K562 (cell line): Measurements from ENCODE around the gene PLRG1.

Source experiments
- BRCA1 ChIP-seq, 2 experiments: fragments of 450-650 bp in 1 of 2; sonication (generic) in 1 of 2; formaldehyde crosslinking in 1 of 2; IDR thresholded peaks; 2 replicates each; pipeline versions ENCODE4 v1.5.0 to v1.6.1; 2017 to 2020; ENCODE audit warnings: mild to moderate bottlenecking in 1 of 2, missing genetic modification reagents in 1 of 2
- CTCF ChIP-seq, 3 experiments: IDR thresholded peaks in 2 of 3; conservative IDR thresholded peaks in 1 of 3; 2 replicates each; pipeline ENCODE4 v1.5.1; 2011 to 2012; ENCODE audit warnings: low read length in 3 of 3, mild to moderate bottlenecking in 3 of 3, control low read depth in 2 of 3, improper control_type of control experiment in 1 of 3, inconsistent platforms in 1 of 3, low read depth in 1 of 3, mixed read lengths in 1 of 3, moderate library complexity in 1 of 3; ENCODE audit not compliant: insufficient read depth in 2 of 3
- HDAC2 ChIP-seq: fragments of 450-650 bp; IDR thresholded peaks from 2 replicates; pipeline ENCODE4 v1.6.1; 2016; ENCODE audit warnings: mild to moderate bottlenecking
- NUFIP1 ChIP-seq: fragments of 450-650 bp; IDR thresholded peaks from 2 replicates; pipeline ENCODE4 v1.6.1; 2018; ENCODE audit not compliant: partially characterized antibody
- PCBP2 ChIP-seq: fragments of 200-400 bp; formaldehyde crosslinking; IDR thresholded peaks from 2 replicates; pipeline ENCODE4 v1.6.1; 2018; ENCODE audit warnings: low read length, low read depth, mild to moderate bottlenecking, moderate library complexity; ENCODE audit not compliant: poor library complexity, severe bottlenecking
- POLR2A ChIP-seq: fragments of 450-650 bp; conservative IDR thresholded peaks from 2 replicates; pipeline ENCODE4 v1.6.1; 2016
- RAD51 ChIP-seq: fragments of 450-650 bp; IDR thresholded peaks from 2 replicates; pipeline ENCODE4 v1.7.1; 2016; ENCODE audit warnings: low read depth, mild to moderate bottlenecking, borderline replicate concordance
- TCF7L2 ChIP-seq: fragments of 150-350 bp; IDR thresholded peaks from 2 replicates; pipeline ENCODE4 v1.6.1; 2016; ENCODE audit warnings: low read depth, mild to moderate bottlenecking, low read length, moderate library complexity
- YY1 ChIP-seq, 3 experiments: IDR thresholded peaks; 2 replicates each; pipeline ENCODE4 v1.6.1; 2011; ENCODE audit warnings: low read length in 2 of 3, mild to moderate bottlenecking in 2 of 3, moderate library complexity in 2 of 3, borderline replicate concordance in 1 of 3, control low read depth in 1 of 3, low read depth in 1 of 3; ENCODE audit not compliant: insufficient read depth in 3 of 3, insufficient replicate concordance in 2 of 3, control insufficient read depth in 1 of 3, insufficient read length in 1 of 3; ENCODE audit errors: extremely low read depth in 1 of 3
- ZBTB1 ChIP-seq: sonication (generic); formaldehyde crosslinking; IDR thresholded peaks from 2 replicates; pipeline ENCODE4 v1.8.1; 2023; ENCODE audit warnings: missing genetic modification reagents, low read depth, mild to moderate bottlenecking, borderline replicate concordance
- ZFP30 ChIP-seq: fragments of 250-450 bp; sonication (Bioruptor Pico); IDR thresholded peaks from 2 replicates; pipeline ENCODE4 v1.8.0; 2022; ENCODE audit warnings: moderate library complexity, mild to moderate bottlenecking, inconsistent platforms, borderline replicate concordance
- ZNF41 ChIP-seq: fragments of 250-450 bp; sonication (Bioruptor Pico); conservative IDR thresholded peaks from 2 replicates; pipeline ENCODE4 v1.4.0; 2020; ENCODE audit warnings: mild to moderate bottlenecking
- TF ChIP-seq, protein P1 (sequence below): fragments of 450-650 bp; formaldehyde crosslinking; IDR thresholded peaks from 2 replicates; pipeline ENCODE4 v1.4.0; 2020; ENCODE audit warnings: mild to moderate bottlenecking, mixed read lengths

GRCh38 chr4:154526151-154526550 lies 24.0 kb downstream of the PLRG1 start:
- TF ChIP-seq PCBP2 (no peak), BRCA1 (IDR thresholded peaks at IDR 0.05) (no peak), BRCA1 (CRISPR knock-in tag; IDR thresholded peaks at IDR 0.05) (no peak), ZFP30 (CRISPR knock-in tag) (no peak), RAD51 (no peak), HDAC2 (no peak), ZBTB1 (no peak), ZNF41 (CRISPR knock-in tag) (no peak), TCF7L2 (no peak), YY1 (IDR thresholded peaks at IDR 0.05; ENCODE audit: borderline replicate concordance in 1 of 3, control insufficient read depth in 1 of 3, extremely low read depth in 1 of 3, insufficient read depth in 3 of 3, insufficient read length in 1 of 3, insufficient replicate concordance in 2 of 3, low read depth in 1 of 3, low read length in 2 of 3) (no peak), POLR2A (no peak), NUFIP1 (no peak), CTCF (IDR thresholded peaks at IDR 0.05 in 2 of 3, conservative IDR thresholded peaks at IDR 0.05 in 1 of 3; ENCODE audit: insufficient read depth in 2 of 3, low read depth in 1 of 3, low read length in 3 of 3) (no peak)
- TF ChIP-seq, protein P1, sequence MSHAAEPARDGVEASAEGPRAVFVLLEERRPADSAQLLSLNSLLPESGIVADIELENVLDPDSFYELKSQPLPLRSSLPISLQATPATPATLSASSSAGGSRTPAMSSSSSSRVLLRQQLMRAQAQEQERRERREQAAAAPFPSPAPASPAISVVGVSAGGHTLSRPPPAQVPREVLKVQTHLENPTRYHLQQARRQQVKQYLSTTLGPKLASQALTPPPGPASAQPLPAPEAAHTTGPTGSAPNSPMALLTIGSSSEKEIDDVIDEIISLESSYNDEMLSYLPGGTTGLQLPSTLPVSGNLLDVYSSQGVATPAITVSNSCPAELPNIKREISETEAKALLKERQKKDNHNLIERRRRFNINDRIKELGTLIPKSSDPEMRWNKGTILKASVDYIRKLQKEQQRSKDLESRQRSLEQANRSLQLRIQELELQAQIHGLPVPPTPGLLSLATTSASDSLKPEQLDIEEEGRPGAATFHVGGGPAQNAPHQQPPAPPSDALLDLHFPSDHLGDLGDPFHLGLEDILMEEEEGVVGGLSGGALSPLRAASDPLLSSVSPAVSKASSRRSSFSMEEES (CRISPR knock-in tag) = no peak
